Esophagus squamous epithelium (tissue), 4 donors: ENCODE results near the gene SERPINH1.

Source experiments
- CTCF ChIP-seq, 6 experiments: fragments of 450-650 bp in 4 of 6; fragments of 200-600 bp in 2 of 6; sonication (generic) in 2 of 6; IDR thresholded peaks; one replicate each; pipeline ENCODE4 v1.5.1; 2016 to 2019; ENCODE audit warnings: antibody characterized with exemption in 6 of 6, mild to moderate bottlenecking in 4 of 6, moderate library complexity in 4 of 6
- POLR2A ChIP-seq, 4 donors: fragments of 450-650 bp; IDR thresholded peaks; one replicate each; pipeline ENCODE4 v1.6.1; 2017; ENCODE audit warnings: antibody characterized with exemption in 4 of 4, mild to moderate bottlenecking in 4 of 4, moderate library complexity in 3 of 4

GRCh38 chr11:75568616-75569219, 6.7 kb downstream of the SERPINH1 start:
- TF ChIP-seq CTCF (IDR thresholded peaks at IDR 0.05) (no peak), POLR2A (IDR thresholded peaks at IDR 0.05) (no peak)
